Right atrium auricular region (tissue), 2 donors: ENCODE results near the gene AATK. TPM values are rescaled to one million over a fixed set of nuclear protein-coding genes. Genes with fewer than 3 reads are reported as not detected.

Source experiments
- DNase-seq: peaks from one replicate; pipeline ENCODE4 v3.0.0-alpha.2; 2019; ENCODE audit warnings: low spot score
- H3K27ac ChIP-seq, 2 donors: fragments of 200-600 bp; sonication (generic); 1 replicate in 1 of 2; 2 replicates in 1 of 2; pipeline ENCODE4 v1.5.1; 2016 to 2019
- H3K27me3 ChIP-seq, 2 donors: fragments of 200-600 bp; sonication (generic); one replicate each; pipeline versions ENCODE4 v1.5.1 to v1.6.0; 2017 to 2019
- H3K36me3 ChIP-seq: fragments of 200-600 bp; sonication (generic); one replicate; pipeline ENCODE4 v1.5.1; 2016
- H3K4me1 ChIP-seq, 2 donors: fragments of 200-600 bp; sonication (generic); one replicate each; pipeline versions ENCODE4 v1.5.1 to v1.6.0; 2017 to 2019
- H3K4me3 ChIP-seq, 2 donors: fragments of 200-600 bp; sonication (generic); 1 replicate in 1 of 2; 2 replicates in 1 of 2; pipeline ENCODE4 v1.5.1; 2017 to 2019; ENCODE audit warnings: mild to moderate bottlenecking in 1 of 2, moderate library complexity in 1 of 2
- H3K9me3 ChIP-seq, 2 donors: fragments of 200-600 bp; sonication (generic); one replicate each; pipeline ENCODE4 v1.5.1; 2019
- CTCF ChIP-seq, 2 donors: fragments of 200-600 bp; sonication (generic); IDR thresholded peaks; one replicate each; pipeline ENCODE4 v1.5.1; 2019; ENCODE audit warnings: antibody characterized with exemption in 2 of 2
- total RNA-seq, 2 donors: library from RNA; depleted of rRNA; stranded (reverse); fragments of >200 nt; gene quantifications; one replicate each; pipeline ENCODE4 v1.1.0, GENCODE V29; 2016

Gene AATK
- total RNA-seq, 2 donors from 2014 or later, result 5.4 to 6.5 TPM

- Histone ChIP-seq H3K4me1 (no peaks in the 10 kb centered on the region), H3K36me3 (no peaks in the 10 kb centered on the region), H3K4me3 (no peak overlapping the region), H3K27me3 (no peaks in the 10 kb centered on the region), H3K9me3 (peaks cover 0 to 6% of the 10 kb centered on the region in 2 donors), H3K27ac (no peak overlapping the region)
- no peak for TF ChIP-seq CTCF (IDR thresholded peaks at IDR 0.05)
- DNase-seq, result no peak
Observed at GRCh38 chr17:81173052-81173761, 7.2 kb upstream of the AATK start.

DNA sequence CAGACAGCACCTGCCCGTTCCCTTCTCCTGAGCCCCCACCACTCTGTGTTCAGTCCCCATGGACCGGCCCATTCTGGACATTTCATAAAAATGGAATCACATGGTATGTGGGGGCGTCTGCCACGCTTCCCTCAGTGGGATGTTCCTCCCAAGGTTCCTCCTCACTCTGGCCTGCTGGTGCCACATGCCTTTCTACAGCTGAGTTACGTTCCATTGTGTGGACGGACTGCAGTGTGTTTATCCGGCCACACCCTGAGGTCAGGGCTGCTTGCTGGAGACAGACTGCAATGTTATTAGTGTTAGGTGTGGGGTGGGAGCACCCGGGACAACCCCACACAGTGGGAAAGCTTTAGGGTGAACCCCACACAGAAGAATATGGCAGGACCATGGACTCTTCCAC is 5.9 kb upstream of the AATK start:
- no peak for TF ChIP-seq CTCF (IDR thresholded peaks at IDR 0.05)

GRCh38 chr17:81170727-81171494 is 4.9 kb upstream of the AATK start:
- no peak for DNase-seq
- H3K4me1 ChIP-seq, result no peaks in the 10 kb centered on the region
- no peak overlapping the region for H3K4me3 ChIP-seq
- no peaks in the 10 kb centered on the region for H3K27me3 ChIP-seq
- no peak overlapping the region for H3K27ac ChIP-seq
- peaks cover 0 to 6% of the 10 kb centered on the region in 2 donors for H3K9me3 ChIP-seq
- TF ChIP-seq CTCF (IDR thresholded peaks at IDR 0.05), result no peak
- no peaks in the 10 kb centered on the region for H3K36me3 ChIP-seq

More for the DNA sequence above, 5.9 kb upstream of the AATK start:
- H3K4me1 ChIP-seq, result no peaks in the 10 kb centered on the region
- H3K27me3 ChIP-seq, result no peaks in the 10 kb centered on the region
- H3K4me3 ChIP-seq, result no peak overlapping the region
- no peaks in the 10 kb centered on the region for H3K36me3 ChIP-seq
- DNase-seq, result no peak
- H3K9me3 ChIP-seq, result peaks cover 0 to 6% of the 10 kb centered on the region in 2 donors
- no peak overlapping the region for H3K27ac ChIP-seq

DNA sequence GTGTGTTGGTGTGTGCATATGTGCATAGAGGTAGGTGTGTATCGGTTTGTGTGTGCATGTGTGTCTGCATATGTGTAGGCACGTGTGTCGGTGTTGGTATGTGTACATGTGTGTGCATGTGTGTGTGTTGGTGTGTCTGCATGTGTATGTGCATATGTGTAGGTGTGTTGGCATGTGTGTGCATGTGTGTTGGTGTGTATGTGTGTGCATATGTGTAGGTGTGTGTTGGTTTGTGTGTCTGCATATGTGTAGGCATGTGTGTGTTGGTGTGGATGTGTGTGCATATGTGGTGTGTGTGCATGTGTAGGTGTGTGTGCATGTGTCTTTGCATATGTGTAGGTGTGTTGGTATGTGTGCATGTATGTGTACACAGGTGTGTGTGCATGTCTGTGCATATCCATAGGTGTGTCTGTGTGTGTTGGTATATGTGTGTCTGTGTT is 3.9 kb upstream of the AATK start:
- no peak for TF ChIP-seq CTCF (IDR thresholded peaks at IDR 0.05)
- Histone ChIP-seq H3K27ac (no peak overlapping the region), H3K4me3 (no peak overlapping the region), H3K4me1 (peaks cover 0 to 9% of the 10 kb centered on the region in 2 donors), H3K27me3 (no peaks in the 10 kb centered on the region), H3K9me3 (no peaks in the 10 kb centered on the region), H3K36me3 (no peaks in the 10 kb centered on the region)
- no peak for DNase-seq

- no peak overlapping the region for H3K27ac ChIP-seq
- H3K36me3 ChIP-seq, result no peaks in the 10 kb centered on the region
- DNase-seq, result no peak
Observed at GRCh38 chr17:81167638-81168037, 1.6 kb upstream of the AATK start.

More at GRCh38 chr17:81167638-81168037, 1.6 kb upstream of the AATK start:
- no peaks in the 10 kb centered on the region for H3K27me3 ChIP-seq
- H3K4me3 ChIP-seq, result no peak overlapping the region
- TF ChIP-seq CTCF (IDR thresholded peaks at IDR 0.05), result no peak
- peaks cover 0 to 14% of the 10 kb centered on the region in 2 donors for H3K4me1 ChIP-seq
- H3K9me3 ChIP-seq, result no peaks in the 10 kb centered on the region
